ENCODE measurements around the gene FASTKD2. TPM values are rescaled to one million over a fixed set of nuclear protein-coding genes. Genes with fewer than 3 reads are reported as not detected.
A peak's percentile ranks its signal among the peaks of the same experiment; 100 is the strongest.

FASTKD2 gene
- polyA plus RNA-seq, 1 donor: 33.9 TPM

DNA sequence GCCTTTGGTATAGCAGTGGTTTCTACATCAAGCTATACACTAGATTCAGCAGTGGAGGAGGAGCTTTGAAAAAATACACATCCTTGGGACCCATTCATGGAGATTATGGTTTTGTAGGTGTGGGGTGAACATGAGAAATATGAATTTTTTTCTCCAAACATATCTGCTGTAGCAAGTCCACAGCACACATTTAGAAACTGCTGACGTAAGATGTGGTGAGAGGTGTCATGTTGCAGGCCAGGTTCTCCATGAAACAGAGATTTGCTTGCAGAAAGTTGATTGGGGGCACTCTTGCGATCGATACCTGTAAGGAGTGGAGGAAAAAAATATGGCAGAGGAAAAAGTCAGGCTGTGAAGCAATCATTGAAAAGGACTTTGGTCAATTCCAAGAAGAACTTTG is 67.9 kb downstream of the FASTKD2 start:
- H3K27ac ChIP-seq (ENCODE audit: low read length): no peak overlapping the region
- H3K4me1 ChIP-seq (ENCODE audit: control insufficient read depth, insufficient read depth, low read length): no peaks in the 10 kb centered on the region
- no peaks in the 10 kb centered on the region for H3K27me3 ChIP-seq (ENCODE audit: control insufficient read depth, insufficient read depth, low read length)
- 92% methylated on average over 2 of the region's 3 CpGs for WGBS (ENCODE audit: insufficient coverage, low lambda C conversion rate)
- H3K36me3 ChIP-seq (ENCODE audit: control insufficient read depth, insufficient read depth, low read length): no peaks in the 10 kb centered on the region
- H3K4me3 ChIP-seq (ENCODE audit: low read length): no peak overlapping the region
- DNase-seq: no peak
- H3K9me3 ChIP-seq (ENCODE audit: control insufficient read depth, low read depth, low read length): peaks cover 4% of the 10 kb centered on the region

DNA sequence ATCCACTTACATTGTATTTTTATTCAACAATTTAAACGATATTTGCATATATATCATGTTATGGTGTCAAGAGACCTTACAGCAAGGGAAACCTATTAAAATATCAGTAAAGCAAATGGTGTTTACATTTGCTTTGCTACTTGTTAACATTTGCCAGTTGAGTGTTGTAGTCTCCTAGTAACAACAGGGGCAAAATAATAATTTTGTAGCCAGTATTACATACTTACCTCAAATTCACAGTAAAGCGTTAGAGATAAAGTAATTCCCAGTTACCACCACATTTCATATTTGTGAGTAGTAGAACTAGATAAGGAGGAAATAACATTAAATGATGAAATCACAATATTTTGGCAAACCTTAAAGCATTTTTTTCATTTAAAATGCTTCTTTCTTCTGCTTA is 71.3 kb downstream of the FASTKD2 start:
- Histone ChIP-seq H3K9me3 (ENCODE audit: control insufficient read depth, low read depth, low read length) (peaks cover 4% of the 10 kb centered on the region), H3K27me3 (ENCODE audit: control insufficient read depth, insufficient read depth, low read length) (no peaks in the 10 kb centered on the region), H3K4me3 (ENCODE audit: low read length) (no peak overlapping the region), H3K27ac (ENCODE audit: low read length) (no peak overlapping the region), H3K36me3 (ENCODE audit: control insufficient read depth, insufficient read depth, low read length) (no peaks in the 10 kb centered on the region), H3K4me1 (ENCODE audit: control insufficient read depth, insufficient read depth, low read length) (no peaks in the 10 kb centered on the region)
- DNase-seq: peak in 1 of 2 donors; percentile 10
- WGBS (ENCODE audit: insufficient coverage, low lambda C conversion rate): 80% methylated on average over 1 of the region's 2 CpGs

DNA sequence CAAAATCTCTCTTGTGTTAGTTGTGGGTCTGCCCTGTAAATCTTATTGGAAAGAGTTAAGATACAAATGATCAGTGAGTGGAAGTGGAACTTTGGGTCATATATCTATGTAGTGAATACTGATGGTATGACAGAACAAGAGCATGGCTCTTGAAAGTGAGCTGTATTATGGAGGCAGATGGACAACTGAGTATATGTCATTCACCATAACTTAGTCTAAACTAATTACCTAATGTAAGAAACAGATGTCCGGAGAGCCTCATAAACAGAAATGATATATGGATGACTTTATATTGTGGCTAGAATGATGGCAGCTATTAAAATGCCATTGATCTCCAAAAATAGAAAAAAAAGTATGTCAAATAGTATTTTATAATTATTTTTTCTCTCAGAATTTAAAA is 72.4 kb downstream of the FASTKD2 start:
- Histone ChIP-seq H3K4me1 (ENCODE audit: control insufficient read depth, insufficient read depth, low read length) (no peaks in the 10 kb centered on the region), H3K4me3 (ENCODE audit: low read length) (no peak overlapping the region), H3K27ac (ENCODE audit: low read length) (no peak overlapping the region), H3K9me3 (ENCODE audit: control insufficient read depth, low read depth, low read length) (peaks cover 4% of the 10 kb centered on the region), H3K27me3 (ENCODE audit: control insufficient read depth, insufficient read depth, low read length) (no peaks in the 10 kb centered on the region), H3K36me3 (ENCODE audit: control insufficient read depth, insufficient read depth, low read length) (no peaks in the 10 kb centered on the region)
- WGBS (ENCODE audit: insufficient coverage, low lambda C conversion rate): 83% methylated on average over 1 of the region's 1 CpG
- no peak for DNase-seq

DNA sequence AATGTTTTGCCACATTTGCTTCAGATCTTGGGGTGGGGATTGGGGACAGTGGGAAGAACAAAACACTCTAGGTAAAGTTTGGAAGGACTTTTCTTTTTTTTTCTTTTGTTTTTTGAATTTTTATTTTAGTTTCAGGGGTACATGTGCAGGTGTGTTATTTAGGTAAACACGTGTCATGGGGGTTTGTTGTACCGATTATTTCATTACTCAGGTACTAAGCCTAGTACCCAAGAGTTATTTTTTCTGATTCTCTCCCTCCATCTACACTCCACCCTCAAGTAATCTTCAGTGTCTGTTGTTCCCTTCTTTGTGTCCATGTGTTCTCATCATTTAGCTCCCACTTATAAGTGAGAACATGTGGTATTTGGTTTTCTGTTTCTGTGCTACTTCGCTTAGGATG is 73.3 kb downstream of the FASTKD2 start:
- 100% methylated on average over 2 of the region's 3 CpGs for WGBS (ENCODE audit: insufficient coverage, low lambda C conversion rate)
- Histone ChIP-seq H3K9me3 (ENCODE audit: control insufficient read depth, low read depth, low read length) (peaks cover 4% of the 10 kb centered on the region), H3K4me1 (ENCODE audit: control insufficient read depth, insufficient read depth, low read length) (no peaks in the 10 kb centered on the region), H3K27ac (ENCODE audit: low read length) (no peak overlapping the region), H3K36me3 (ENCODE audit: control insufficient read depth, insufficient read depth, low read length) (no peaks in the 10 kb centered on the region), H3K4me3 (ENCODE audit: low read length) (no peak overlapping the region), H3K27me3 (ENCODE audit: control insufficient read depth, insufficient read depth, low read length) (no peaks in the 10 kb centered on the region)
- no peak for DNase-seq

GRCh38 chr2:206840999-206841398 is 75.6 kb downstream of the FASTKD2 start:
- H3K9me3 ChIP-seq (ENCODE audit: control insufficient read depth, low read depth, low read length): no peaks in the 10 kb centered on the region
- no CpG with 5 or more reads among the region's 3 CpGs for WGBS (ENCODE audit: insufficient coverage, low lambda C conversion rate)

More at GRCh38 chr2:206840999-206841398, 75.6 kb downstream of the FASTKD2 start:
- H3K4me3 ChIP-seq (ENCODE audit: low read length): no peak overlapping the region
- no peaks in the 10 kb centered on the region for H3K27me3 ChIP-seq (ENCODE audit: control insufficient read depth, insufficient read depth, low read length)
- H3K4me1 ChIP-seq (ENCODE audit: control insufficient read depth, insufficient read depth, low read length): no peaks in the 10 kb centered on the region
- no peak overlapping the region for H3K27ac ChIP-seq (ENCODE audit: low read length)
- no peaks in the 10 kb centered on the region for H3K36me3 ChIP-seq (ENCODE audit: control insufficient read depth, insufficient read depth, low read length)
- no peak for DNase-seq

Other genes starting within 250 kb of the FASTKD2 start
- gene FAM237A, start 123.1 kb upstream of the FASTKD2 start, polyA plus RNA-seq: not detected
- not detected for gene DYTN, start 47.2 kb upstream of the FASTKD2 start, polyA plus RNA-seq
- 0.69 TPM for gene MDH1B, start 278 bp upstream of the FASTKD2 start, polyA plus RNA-seq
- gene CPO, start 173.9 kb downstream of the FASTKD2 start, polyA plus RNA-seq: 0.31 TPM